Stimulated activated CD8-positive, alpha-beta memory T cell treated with anti-CD3 and anti-CD28 coated beads, Interleukin-15, amount 100 ng/mL, for 4 hours (primary cell): ENCODE data around the gene MYO7B.

Experiments
- DNase-seq, 2 donors: peaks; one replicate each; pipeline ENCODE4 v3.0.0-alpha.2; 2020; ENCODE audit warnings: low read depth in 2 of 2

Gene MYO7B

GRCh38 chr2:127572841-127573240 lies 37.4 kb downstream of the MYO7B start:
- DNase-seq: no peak

GRCh38 chr2:127573298-127573697 lies 37.8 kb downstream of the MYO7B start:
- no peak for DNase-seq

GRCh38 chr2:127573771-127574170 lies 38.3 kb downstream of the MYO7B start:
- no peak for DNase-seq

- no peak for DNase-seq
Observed at GRCh38 chr2:127574656-127575055, 39.2 kb downstream of the MYO7B start.

GRCh38 chr2:127575185-127575765 lies 39.8 kb downstream of the MYO7B start:
- DNase-seq: no peak

- DNase-seq: no peak
Observed at GRCh38 chr2:127575941-127576432, 40.5 kb downstream of the MYO7B start.

- DNase-seq: no peak
Observed at GRCh38 chr2:127576433-127577207, 41.1 kb downstream of the MYO7B start.

GRCh38 chr2:127577208-127577475 lies 41.7 kb downstream of the MYO7B start:
- DNase-seq: no peak

- DNase-seq: no peak
Observed at GRCh38 chr2:127577503-127577902, 42.0 kb downstream of the MYO7B start.

- no peak for DNase-seq
Observed at GRCh38 chr2:127577973-127578372, 42.5 kb downstream of the MYO7B start.

- DNase-seq: no peak
Observed at GRCh38 chr2:127578411-127578810, 42.9 kb downstream of the MYO7B start.

GRCh38 chr2:127579231-127579630 lies 43.7 kb downstream of the MYO7B start:
- no peak for DNase-seq

- no peak for DNase-seq
Observed at GRCh38 chr2:127580167-127581049, 44.9 kb downstream of the MYO7B start.

GRCh38 chr2:127581050-127581345 lies 45.5 kb downstream of the MYO7B start:
- DNase-seq: no peak

- no peak for DNase-seq
Observed at GRCh38 chr2:127581516-127582490, 46.3 kb downstream of the MYO7B start.

GRCh38 chr2:127582863-127583861 lies 47.7 kb downstream of the MYO7B start:
- DNase-seq: no peak

GRCh38 chr2:127584047-127584446 lies 48.6 kb downstream of the MYO7B start:
- no peak for DNase-seq

- no peak for DNase-seq
Observed at GRCh38 chr2:127584516-127585033, 49.1 kb downstream of the MYO7B start.

GRCh38 chr2:127585270-127585807 lies 49.9 kb downstream of the MYO7B start:
- no peak for DNase-seq

GRCh38 chr2:127586136-127586535 lies 50.7 kb downstream of the MYO7B start:
- DNase-seq: no peak
